Activated CD8-positive, alpha-beta memory T cell treated with anti-CD3 and anti-CD28 coated beads, Interleukin-2, amount 50 U/mL, for 48 hours (primary cell): ENCODE results near the gene INHA.

Experiments used
- DNase-seq: peaks from one replicate; pipeline ENCODE4 v3.0.0-alpha.2; 2020

Gene INHA

DNA sequence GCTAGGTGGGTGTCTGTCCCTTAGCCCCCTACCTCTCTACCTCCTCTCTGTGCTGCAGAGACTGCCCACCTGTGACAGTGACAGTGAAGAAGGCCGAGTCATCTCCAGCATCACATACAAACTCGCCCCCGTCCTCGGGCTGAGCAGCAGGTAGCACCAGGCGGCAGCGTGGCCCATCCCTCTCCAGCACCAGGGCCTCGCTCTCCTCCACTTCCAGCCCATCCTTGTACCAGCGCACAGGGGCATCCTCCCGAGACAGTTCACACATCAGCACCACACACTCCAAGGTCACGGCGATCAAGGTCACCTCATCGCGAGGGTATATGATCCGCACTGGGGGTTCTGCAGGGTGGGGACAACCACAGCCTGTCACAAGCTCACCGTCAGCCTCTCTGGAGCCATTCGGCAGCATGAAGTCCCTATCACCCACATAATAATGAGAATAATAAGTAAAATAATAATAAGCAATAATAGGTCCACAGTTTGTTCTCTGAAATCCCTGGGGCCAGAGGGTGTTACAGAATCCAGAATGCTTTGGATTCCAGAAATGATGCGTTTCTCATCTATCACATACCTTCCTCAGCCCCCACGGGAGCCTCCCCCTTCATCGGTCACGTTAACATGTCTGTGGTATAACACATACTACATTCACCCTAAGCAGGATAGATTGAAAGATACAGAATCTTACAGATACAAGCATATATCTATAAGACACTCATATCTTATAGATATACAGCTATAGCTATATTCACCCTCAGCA is 12.8 kb upstream of the INHA start:
- no peak for DNase-seq

- peak; percentile 59 for DNase-seq
Observed at GRCh38 chr2:219560037-219560892, 11.8 kb upstream of the INHA start.

GRCh38 chr2:219560893-219561178 is 11.3 kb upstream of the INHA start:
- no peak for DNase-seq

GRCh38 chr2:219561179-219562048 is 10.7 kb upstream of the INHA start:
- DNase-seq = no peak

- no peak for DNase-seq
Observed at GRCh38 chr2:219562049-219563020, 9.8 kb upstream of the INHA start.

DNA sequence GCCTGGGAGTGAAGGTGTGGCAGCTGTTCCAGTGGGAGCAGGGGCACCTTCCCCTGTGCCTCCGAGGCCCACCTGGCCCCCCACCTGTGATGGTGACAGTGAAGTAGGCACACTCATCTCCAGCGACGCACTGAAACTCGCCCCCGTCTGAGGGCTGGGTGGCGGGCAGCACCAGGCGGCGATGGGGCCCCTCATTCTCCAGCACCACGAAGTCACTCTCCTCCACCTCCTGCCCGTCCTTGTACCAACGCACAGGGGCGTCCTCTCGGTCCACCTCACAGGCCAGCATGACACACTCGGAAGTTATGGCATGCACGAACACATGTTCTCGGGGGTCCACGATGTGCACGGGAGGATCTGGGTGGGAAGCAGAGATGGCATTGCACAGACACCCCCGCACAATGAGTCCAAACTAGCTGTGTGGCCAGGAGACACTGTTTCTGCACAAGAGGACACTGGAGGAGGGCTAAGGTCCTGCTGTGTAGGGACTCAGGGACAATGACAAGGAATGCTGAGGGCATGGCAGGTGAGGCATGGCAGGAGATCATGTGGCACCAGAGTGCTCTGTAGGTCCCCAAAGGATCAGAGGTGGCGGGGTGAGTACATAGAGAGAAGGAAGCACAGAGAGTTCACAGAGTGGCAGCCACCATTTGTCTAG is 8.7 kb upstream of the INHA start:
- no peak for DNase-seq

- DNase-seq = no peak
Observed at GRCh38 chr2:219565130-219566080, 6.7 kb upstream of the INHA start.

DNA sequence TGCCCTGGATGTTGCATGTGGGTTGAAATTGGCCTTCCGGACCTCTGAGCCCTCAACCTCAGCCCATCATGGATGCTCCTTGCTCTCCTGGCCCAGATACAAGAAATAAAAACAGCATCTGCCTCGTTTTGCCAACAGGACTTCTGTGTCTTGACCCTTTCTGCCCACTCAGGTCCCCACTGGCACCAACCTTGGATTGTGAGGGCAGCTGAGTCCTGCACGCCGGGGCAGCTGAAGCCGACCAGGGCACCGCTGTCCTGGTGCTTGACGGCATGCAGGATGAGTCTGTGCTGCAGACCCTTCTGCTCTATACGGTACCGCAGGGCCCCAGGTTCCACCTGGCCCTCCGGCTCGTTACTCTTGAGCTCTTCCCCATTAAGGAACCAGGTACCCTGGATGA is 5.5 kb upstream of the INHA start:
- DNase-seq = no peak

- no peak for DNase-seq
Observed at GRCh38 chr2:219567131-219567530, 5.0 kb upstream of the INHA start.

DNA sequence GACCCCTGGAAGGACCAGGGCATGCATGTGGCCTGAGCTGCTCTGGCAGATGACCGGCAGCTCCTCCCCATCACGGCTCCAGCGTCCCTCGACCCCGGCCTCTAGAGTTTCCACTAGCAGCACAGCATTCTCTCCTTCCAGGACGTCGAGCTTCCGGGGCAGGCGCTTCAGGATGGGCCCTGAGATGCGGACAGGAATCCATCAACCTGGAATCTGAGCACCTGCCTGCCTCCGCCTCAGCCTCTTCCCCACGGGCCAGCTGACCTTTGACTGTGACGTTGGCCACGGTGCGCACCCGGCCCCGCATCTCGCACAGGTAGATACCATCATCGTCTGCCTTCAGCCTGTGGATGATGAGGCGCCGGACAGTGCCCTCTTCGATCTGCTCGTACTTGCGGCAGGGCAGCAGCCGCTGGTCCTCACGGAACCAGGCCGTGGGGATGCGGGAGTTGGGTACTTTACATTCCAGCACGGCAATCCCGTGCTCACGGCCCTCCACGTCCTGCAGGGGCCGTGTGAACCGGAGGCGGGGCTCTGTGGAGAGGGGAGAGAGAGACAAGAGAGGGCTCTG is 4.2 kb upstream of the INHA start:
- DNase-seq = no peak

- no peak for DNase-seq
Observed at GRCh38 chr2:219569041-219569440, 3.1 kb upstream of the INHA start.

DNA sequence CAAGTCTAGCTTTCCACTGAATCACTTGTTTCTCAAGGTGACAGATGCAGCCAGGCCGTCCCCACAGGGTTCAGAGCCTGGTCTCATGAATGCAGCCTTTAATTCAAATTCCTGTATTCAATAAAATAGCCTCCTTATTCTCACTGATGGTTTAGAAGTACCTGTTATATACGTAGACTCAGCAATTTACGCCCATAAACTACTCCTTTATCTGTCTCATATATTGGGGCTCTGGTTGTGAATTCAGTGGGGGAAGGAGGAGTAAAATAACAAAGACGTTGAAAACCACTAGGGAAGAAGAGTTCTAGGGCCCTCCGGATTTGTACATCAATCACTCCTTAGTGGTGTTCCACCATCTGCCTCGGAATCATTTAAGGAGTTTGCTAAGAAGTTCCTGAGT is 2.5 kb upstream of the INHA start:
- no peak for DNase-seq

DNA sequence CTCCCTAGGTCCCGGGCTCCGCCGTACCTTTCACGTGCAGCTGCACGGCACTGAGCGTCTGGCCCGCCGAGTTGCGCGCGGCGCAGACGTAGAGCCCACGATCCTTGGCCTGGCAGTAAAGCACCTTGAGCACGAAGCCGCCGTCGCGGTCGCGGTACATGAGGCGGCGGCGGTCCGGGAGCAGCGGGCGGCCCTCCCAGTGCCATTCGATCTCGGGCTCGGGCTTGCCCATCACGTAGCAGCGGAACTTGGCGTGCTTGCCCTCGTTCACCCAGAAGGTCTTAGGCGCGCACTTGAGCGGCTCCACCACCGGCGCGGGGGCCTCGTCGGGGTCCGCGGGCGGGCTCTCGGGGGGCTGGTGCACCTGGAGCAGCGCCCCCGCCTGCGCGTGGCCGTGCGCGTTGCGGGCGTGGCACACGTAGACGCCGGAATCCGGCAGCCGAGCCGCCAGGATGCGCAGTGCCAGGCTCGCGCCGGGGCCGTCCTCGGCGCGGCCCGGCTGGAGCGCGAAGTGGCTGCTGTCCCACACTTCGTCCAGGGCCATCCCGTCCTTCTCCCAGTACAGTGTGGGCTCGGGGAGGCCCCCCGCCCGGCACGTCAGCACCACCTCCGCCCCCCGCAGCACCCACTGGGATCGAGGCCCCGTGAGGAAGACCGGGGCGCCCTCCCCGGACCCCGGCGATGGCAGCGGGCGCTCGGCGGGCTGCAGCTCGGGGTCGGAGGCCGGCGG is 1.8 kb upstream of the INHA start:
- no peak for DNase-seq

GRCh38 chr2:219570924-219571310 is 1.2 kb upstream of the INHA start:
- no peak for DNase-seq

GRCh38 chr2:219571311-219572236 is 536 bp upstream of the INHA start, which contains the start of gene OBSL1:
TSS of gene OBSL1 (minus strand) at chr2:219571539. CDS start at chr2:219571232, 307 bp downstream.
- no peak for DNase-seq

DNA sequence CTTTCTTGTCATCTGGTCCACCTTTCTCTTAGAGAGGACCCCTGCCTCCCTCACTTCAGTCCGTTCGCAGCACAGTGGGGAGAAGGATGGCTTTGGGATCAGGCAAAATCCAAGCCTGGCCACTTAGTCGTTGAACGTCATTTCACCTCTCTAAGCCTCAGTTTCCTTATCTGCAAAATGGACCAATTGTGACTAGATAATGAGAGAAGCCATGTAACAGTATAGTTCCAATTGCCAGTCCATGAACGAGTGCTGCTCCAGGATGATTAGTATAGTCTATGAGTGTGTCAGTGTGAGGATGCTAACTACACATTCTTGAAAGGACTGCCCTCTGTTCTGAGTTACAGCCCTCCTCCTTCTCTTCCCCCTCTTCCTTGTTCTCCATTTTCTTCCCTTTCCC is 1.1 kb downstream of the INHA start:
- DNase-seq = no peak

- DNase-seq = no peak
Observed at GRCh38 chr2:219574484-219575311, 2.6 kb downstream of the INHA start.
